Measurements from ENCODE around the gene ABCB6. TPM values are rescaled to one million over a fixed set of nuclear protein-coding genes. Genes with fewer than 3 reads are reported as not detected.
"Not testable (repeated sequence)": the region's sequence is repeated elsewhere in the genome, so short reads cannot be mapped to it uniquely, and the experiment has no call there.

The ABCB6 gene
- total RNA-seq, 2 donors from 2014 or later: 16.9 to 27.1 TPM

DNA sequence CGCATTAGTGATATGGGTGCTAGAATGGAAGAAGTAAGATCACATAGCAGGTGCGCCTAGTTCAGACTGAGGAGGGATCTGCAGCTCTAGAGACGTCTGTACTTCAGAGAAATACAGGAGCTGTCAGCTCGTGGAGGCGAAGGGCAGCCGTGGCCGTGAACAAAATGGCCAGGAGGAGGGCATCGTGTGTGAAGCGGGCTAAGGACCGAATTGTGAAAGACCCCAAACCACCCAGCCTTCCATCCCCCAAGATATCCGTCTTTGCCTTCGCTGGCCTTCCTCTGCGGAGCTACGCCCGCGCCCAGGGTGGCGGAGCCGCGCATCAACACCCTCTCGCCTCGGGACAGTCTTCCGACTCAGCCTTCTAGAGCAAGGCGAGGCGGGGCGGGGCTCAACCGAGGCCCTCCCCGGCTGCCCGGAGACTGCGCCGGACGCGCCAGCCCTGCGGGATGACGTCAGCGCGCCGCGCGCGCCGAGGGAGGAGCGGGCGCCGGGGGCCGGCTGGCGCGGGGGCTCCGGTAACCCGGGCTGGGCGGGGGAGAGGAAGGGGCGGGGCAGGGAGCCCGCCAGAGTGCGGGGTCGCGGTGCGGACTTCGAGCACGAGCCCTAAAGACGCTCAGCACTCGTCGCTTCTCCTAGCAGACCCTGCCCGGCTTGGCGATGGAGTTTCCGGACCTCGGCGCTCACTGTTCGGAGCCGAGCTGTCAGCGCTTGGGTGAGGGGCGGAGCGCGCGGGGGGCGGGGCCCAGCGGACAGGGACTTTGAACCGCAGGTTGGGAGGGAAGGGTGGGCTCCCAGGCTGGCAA is 12.2 kb downstream of the ABCB6 start, which contains the start of gene ZFAND2B:
ZFAND2B (plus strand) TSS at position 455 of the 806 bp plus-strand sequence; CDS start at position 661, 206 bp downstream.
- TF ChIP-seq, protein P1, sequence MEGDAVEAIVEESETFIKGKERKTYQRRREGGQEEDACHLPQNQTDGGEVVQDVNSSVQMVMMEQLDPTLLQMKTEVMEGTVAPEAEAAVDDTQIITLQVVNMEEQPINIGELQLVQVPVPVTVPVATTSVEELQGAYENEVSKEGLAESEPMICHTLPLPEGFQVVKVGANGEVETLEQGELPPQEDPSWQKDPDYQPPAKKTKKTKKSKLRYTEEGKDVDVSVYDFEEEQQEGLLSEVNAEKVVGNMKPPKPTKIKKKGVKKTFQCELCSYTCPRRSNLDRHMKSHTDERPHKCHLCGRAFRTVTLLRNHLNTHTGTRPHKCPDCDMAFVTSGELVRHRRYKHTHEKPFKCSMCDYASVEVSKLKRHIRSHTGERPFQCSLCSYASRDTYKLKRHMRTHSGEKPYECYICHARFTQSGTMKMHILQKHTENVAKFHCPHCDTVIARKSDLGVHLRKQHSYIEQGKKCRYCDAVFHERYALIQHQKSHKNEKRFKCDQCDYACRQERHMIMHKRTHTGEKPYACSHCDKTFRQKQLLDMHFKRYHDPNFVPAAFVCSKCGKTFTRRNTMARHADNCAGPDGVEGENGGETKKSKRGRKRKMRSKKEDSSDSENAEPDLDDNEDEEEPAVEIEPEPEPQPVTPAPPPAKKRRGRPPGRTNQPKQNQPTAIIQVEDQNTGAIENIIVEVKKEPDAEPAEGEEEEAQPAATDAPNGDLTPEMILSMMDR (IDR thresholded peaks at IDR 0.05): no peak
- H3K9ac ChIP-seq (ENCODE audit: low read depth in 2 of 2, low read length in 2 of 2): peak within 1 kb of the TSS; percentile 86 to 92
- intact Hi-C loops (cut with DNase I): loop anchor here (2.0 kb wide), 1 partner anchor 28 kb away; the partner anchor contains the start of gene RETREG2

DNA sequence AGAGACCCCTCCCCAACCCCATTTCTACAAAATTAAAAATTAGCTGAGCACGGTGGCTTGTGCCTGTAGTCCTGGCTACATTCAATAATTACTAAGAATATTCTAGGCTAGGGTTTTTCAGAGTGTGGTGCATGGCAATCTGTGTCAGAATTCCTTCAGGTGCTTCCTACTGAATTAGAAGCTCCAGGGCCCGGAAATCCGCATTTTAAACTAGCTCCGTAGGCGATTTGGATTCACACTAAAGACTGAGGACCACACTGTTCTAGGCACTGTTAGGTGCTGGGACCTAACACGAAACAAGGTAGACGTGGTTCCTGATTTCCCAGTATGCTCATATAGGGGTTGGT is 12.8 kb downstream of the ABCB6 start:
- Histone ChIP-seq H3K4me3 (peak overlapping the region; percentile 57), H3K4me1 (no peaks in the 10 kb centered on the region), H3K27me3 (no peaks in the 10 kb centered on the region), H3K36me3 (no peaks in the 10 kb centered on the region), H3K27ac (peak overlapping the region; percentile 92), H3K9ac (ENCODE audit: low read depth in 2 of 2, low read length in 2 of 2) (peak overlapping the region; percentile 86 to 92), H3K9me3 (no peaks in the 10 kb centered on the region)
- intact Hi-C loops (cut with DNase I): loop anchor here (2.0 kb wide), 1 partner anchor 27 kb away; the partner anchor contains the start of gene RETREG2
- no peak for DNase-seq
- TF ChIP-seq, protein P1 (IDR thresholded peaks at IDR 0.05): no peak

More for the DNA sequence above, 12.2 kb downstream of the ABCB6 start, which contains the start of gene ZFAND2B:
- Histone ChIP-seq H3K4me3 (peak within 1 kb of the TSS; percentile 57), H3K36me3 (no peaks in the 10 kb centered on the region), H3K27ac (peak within 1 kb of the TSS; percentile 92), H3K4me1 (no peaks in the 10 kb centered on the region), H3K27me3 (no peaks in the 10 kb centered on the region), H3K9me3 (no peaks in the 10 kb centered on the region)
- peak; percentile 97 for DNase-seq

DNA sequence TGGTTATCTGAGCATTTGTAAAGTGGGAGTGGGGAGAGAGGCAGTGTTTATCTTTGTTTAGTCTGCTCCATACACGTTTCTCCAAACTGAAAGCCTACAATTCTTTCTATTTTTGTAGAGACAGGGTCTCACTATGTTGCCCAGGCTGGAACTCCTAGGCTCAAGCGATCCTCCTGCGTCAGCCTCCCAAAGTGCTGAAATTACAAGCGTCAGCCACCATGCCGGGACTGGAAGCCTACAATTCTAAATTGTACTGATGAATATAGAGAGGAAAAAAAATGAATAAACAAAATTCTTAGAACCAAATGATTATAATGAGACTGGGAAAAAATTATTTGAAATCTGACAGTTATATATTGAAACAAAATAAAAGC is 13.6 kb downstream of the ABCB6 start:
- Histone ChIP-seq H3K4me3 (no peak overlapping the region), H3K27ac (no peak overlapping the region), H3K9me3 (no peaks in the 10 kb centered on the region), H3K36me3 (no peaks in the 10 kb centered on the region), H3K9ac (ENCODE audit: low read depth in 2 of 2, low read length in 2 of 2) (no peak overlapping the region), H3K4me1 (no peaks in the 10 kb centered on the region), H3K27me3 (no peaks in the 10 kb centered on the region)
- intact Hi-C loops (cut with DNase I): no loop called here
- TF ChIP-seq, protein P1 (IDR thresholded peaks at IDR 0.05): no peak
- DNase-seq: no peak

DNA sequence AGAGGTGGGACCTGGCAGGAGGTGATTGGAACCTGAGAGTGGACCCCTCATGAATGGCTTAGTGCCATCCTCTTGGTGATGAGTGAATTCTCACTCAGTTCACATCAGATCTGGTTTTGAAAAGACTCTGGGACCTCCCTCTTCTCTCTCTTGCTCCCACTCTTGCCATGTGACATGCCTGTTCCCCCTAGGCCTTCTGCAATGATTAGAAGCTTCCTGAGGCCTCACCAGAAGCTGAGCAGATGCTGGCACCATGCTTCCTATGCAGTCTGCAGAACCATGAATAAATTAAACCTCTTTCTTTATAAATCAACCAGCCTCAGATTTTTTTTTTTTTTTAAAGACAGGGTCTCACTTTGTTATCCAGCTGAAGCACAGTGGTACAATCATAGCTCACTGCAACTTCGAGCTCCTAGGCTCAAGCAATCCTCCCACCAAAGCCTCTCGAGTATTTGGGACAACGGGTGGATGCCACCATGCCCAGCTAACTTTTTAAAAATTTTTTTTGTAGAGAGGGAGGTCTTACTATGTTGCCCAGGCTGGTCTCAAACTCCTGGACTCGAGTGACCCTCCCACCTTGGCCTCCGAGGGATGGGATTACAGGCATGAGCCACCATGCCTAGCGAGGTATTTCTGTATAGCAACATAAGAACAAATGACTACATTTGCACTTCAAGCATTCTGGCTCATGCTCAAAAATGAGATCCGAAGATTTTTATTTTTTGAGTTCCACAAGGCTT is 14.2 kb downstream of the ABCB6 start:
- Histone ChIP-seq H3K36me3 (no peaks in the 10 kb centered on the region), H3K4me1 (no peaks in the 10 kb centered on the region), H3K27ac (no peak overlapping the region), H3K27me3 (no peaks in the 10 kb centered on the region), H3K9ac (ENCODE audit: low read depth in 2 of 2, low read length in 2 of 2) (no peak overlapping the region), H3K9me3 (no peaks in the 10 kb centered on the region), H3K4me3 (no peak overlapping the region)
- intact Hi-C loops (cut with DNase I): no loop called here
- DNase-seq: no peak
- TF ChIP-seq, protein P1 (IDR thresholded peaks at IDR 0.05): no peak

DNA sequence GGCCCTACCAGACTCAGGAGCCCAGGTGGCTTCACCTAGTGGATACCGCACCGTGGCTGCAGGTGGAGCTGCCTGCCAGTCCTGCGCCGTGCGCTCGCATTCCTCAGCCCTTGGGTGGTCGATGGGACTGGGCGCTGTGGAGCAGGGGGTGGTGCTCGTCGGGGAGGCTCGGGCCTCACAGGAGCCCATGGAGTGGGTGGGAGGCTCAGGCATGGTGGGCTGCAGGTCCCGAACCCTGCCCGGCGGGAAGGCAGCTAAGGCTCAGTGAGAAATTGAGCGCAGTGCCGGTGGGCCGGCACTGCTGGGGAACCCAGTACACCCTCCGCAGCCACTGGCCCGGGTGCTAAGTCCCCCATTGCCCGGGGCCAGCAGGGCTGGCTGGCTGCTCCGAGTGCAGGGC is 17.4 kb downstream of the ABCB6 start:
- intact Hi-C loops (cut with DNase I): not testable (repeated sequence)

DNA sequence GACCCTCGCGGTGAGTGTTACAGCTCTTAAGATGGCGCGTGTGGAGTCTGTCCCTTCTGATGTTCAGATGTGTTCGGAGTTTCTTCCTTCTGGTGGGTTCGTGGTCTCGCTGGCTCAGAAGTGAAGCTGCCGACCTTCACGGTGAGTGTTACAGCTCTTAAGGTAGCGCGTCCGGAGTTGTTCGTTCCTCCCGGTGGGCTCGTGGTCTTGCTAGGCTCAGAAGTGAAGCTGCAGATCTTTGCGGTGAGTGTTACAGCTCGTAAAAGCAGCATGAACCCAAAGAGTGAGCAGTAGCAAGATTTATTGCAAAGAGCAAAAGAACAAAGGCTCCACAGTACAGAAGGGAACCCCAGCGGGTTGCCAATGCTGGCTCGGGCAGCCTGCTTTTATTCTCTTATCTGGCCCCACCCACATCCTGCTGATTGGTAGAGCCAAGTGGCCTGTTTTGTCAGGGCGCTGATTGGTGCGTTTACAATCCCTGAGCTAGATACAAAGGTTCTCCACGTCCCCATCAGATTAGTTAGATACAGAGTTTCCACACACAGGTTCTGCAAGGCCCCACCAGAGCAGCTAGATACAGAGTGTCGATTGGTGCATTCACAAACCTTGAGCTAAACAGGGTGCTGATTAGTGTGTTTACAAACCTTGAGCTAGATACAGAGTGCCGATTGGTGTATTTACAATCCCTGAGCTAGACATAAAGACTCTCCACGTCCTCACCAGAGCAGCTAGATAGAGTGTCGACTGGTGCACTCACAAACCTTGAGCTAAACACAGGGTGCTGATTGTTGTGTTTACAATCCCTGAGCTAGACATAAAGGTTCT is 18.0 kb downstream of the ABCB6 start:
- H3K36me3 ChIP-seq; H3K9me3 ChIP-seq; H3K4me3 ChIP-seq; DNase-seq; H3K4me1 ChIP-seq; intact Hi-C loops (cut with DNase I); H3K27ac ChIP-seq; H3K9ac ChIP-seq (ENCODE audit: low read depth in 2 of 2, low read length in 2 of 2); H3K27me3 ChIP-seq: not testable (repeated sequence)

More for the DNA sequence above, 17.4 kb downstream of the ABCB6 start:
- H3K4me3 ChIP-seq; H3K4me1 ChIP-seq; H3K27me3 ChIP-seq; DNase-seq; H3K9ac ChIP-seq (ENCODE audit: low read depth in 2 of 2, low read length in 2 of 2); H3K36me3 ChIP-seq; H3K27ac ChIP-seq; H3K9me3 ChIP-seq: not testable (repeated sequence)
